Measurements from ENCODE around the gene HOPX.

GRCh38 chr4:56708146-56708545 is 27.1 kb upstream of the HOPX start:
- no peak for TF ChIP-seq CTCF (IDR thresholded peaks at IDR 0.05)
- no peak for TF ChIP-seq POLR2A (IDR thresholded peaks at IDR 0.05)
